HG03457 (cell line): ENCODE results near the gene INPP5F.
"Not testable (repeated sequence)": the region's sequence is repeated elsewhere in the genome, so short reads cannot be mapped to it uniquely, and the experiment has no call there.

Experiments
- ATAC-seq: cut with Tn5 transposase; IDR thresholded peaks from one replicate; pipeline ENCODE4 v1.9.1; 2021; ENCODE audit warnings: moderate number of reproducible peaks; ENCODE audit not compliant: unreplicated experiment

Gene INPP5F

DNA sequence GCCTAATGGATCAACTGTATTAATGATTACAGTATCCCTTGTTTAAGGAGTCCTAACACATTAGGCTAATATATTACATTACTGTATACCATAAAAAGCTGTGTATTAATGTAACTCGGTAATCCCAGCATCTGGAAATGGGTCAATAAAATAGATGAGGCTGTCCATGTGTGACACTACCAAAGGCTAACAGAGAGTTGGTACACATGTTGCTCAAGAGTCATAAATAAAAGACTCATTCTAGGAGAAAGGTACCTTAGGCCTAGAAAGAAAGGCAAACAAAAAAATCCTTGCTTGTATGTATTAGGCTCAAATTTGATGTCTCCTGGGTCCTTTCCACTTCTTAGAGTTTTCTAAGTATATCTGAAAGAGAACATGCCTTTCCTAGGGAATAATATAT, 132.2 kb downstream of the INPP5F start:
- ATAC-seq = no peak

DNA sequence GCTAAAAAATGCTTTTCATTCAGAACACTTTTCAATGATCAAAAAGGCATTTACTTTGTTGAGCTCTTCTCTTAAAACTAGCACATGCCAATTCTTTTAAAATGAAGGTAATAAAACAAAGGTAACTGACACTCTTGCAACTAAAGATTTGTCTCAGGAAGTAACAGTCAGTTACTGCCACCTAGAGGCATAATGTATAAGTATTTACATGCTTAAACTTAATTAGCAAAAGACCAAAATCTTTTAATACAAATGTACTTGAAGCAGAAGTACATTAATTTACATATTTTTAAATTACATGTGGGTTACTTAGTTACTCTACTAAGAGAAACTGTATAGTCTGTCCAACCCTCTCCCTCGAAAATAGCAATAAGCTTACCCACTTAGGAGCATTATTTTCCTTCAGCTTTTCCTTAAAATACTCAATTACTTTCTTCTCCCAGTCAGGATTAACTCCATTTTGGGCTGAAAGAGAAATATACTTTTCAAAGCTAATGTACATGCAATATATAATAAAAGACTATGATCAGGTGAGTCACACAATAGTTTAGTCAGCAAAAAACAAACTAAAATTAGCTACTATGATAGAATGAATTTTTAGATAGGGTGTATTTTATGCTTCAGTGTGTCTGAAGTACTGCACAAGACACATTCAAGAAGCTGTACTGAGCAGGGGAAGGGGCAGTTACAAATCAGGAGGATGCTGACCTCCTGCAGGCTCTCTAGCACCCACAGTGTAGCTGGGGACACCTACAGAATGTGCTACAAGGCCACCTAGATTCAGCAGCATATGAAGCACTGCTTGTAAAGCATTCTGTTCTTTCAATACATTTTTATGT, 133.8 kb downstream of the INPP5F start:
- no peak for ATAC-seq

DNA sequence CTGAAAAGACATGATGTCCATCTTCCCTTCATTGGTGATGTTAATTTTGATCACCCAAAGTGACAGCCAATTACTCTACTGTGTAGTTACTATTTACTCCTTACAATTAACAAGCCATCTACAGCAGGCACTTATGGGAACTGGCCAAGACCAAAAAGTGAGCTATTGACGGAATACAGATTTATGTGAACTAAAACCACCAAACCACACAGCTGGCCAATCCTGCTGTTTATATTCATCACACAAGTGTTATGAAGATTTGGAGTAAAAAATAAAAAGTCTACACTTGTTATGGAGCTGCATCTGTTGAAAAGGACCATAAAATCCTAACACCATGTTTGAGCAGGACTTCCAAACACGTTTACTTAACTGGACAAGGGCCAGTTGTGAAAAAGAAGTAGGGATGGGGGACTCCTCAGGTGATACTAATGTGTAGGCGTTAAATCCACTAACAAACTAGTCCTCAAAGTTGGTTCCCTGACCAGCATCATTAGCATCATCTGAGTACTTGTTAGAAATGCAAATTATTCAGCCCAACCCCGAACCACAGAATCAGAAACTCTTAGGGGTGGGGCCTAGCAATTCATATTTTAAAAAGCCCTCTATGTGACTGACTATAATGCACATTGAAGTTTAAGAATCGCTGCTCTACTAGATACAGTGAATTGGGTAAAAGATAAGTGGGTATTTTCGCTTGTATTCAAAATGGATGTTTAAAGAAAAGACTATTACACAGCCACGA, 135.2 kb downstream of the INPP5F start:
- no peak for ATAC-seq

DNA sequence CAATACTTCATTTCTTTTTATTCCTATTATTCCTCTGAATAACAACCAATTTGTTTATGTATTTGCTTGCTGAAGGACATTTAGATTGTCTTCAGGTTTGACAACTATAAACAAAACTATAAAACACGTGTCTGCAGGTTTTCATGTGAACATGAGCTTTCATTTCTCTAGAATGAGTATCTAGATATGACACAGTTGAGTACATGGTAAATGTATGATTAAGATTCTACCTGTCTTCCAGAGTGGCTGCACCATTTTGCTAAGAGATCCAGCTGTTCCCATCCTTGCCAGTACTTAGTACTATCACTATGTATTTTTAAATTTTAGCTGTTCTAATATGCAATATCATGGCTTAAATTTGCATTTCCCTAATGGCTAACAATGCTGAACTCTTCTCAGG, 136.7 kb downstream of the INPP5F start:
- no peak for ATAC-seq

DNA sequence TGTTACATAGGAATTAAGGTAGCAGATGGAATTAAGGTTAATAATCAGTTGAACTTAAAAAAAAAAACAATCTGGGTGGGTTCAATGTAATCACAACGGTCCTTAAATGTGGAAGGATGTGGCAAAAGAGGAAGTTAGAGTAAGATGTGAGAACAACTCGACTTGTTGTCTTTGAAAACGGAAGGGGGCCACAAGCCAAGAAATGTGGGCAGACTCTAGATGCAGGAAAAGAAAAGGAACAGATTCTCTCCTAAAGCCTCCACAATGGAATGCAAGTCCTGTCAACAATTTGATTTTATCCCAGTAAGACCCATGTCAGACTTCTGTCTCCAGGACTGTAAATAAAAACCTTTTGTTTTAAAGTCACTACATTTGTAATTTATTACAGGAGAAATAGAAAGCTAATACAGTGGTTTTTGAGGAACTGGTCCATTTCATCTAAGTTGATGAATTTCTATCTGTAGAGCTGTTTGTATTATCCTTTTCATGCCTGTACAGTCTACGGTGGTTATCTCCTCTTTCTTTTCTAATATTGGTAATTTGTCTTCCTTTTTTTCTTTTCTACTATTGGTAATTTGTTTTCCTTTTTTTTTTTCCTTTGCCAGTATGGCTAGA, 138.2 kb downstream of the INPP5F start:
- no peak for ATAC-seq

DNA sequence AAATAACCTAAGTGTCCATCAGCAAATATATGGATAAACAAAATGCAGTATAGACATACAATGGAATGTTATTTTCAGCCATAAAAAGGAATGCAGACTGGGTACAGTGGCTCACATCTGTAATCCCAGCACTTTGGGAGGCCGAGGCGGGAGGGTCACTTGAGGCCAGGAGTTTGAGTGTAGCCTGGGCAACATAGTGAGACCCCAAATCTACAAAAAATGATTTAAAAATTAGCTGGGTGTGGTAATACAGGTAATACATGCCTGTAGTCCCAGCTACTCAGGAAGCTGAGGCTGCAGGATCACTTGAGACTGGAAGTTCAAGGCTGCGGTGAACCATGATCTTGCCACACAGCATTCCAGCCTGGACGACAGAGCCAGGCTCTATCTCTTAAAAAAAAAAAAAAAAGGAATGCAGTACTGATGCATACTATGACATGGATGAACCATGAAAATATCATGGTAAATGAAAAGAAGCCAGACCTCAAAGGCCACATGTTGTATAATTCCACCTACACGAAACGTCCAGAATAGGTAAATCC, 139.9 kb downstream of the INPP5F start:
- no peak for ATAC-seq

DNA sequence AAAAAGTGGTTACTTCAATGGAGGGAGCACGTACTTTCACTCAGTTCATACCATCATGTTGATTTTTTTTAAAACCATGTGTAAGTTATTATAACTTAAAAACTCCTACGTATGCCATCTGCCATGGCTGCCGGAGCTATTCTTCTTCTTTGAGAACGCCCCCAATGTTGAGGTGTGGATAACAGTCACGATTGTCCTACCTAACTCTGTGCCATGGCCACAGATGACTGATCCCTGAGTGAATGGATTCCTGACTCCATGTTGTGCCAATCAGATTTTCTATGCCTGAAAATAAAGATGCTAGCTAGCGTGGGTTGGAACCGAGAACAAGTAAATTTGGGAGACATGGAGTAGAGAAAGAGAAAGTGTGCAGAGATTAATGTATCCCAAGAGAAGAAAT, 141.5 kb downstream of the INPP5F start:
- ATAC-seq = no peak

DNA sequence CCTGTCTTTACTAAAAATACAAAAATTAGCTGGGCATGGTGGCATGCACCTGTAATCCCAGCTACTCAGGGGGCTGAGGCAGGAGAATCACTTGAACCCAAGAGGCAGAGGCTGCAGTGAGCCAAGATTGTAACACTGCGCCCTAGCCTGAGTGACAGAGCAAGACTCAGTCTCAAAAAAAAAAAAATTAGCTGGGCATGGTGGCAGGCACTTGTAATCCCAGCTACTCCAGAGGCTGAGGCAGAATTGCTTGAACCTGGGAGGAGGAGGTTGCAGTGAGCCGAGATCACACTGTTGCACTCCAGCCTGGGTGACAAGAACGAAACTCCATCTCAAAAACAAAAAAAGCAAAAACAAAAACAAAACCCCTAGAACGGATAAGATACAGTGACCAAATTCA, 143.5 kb downstream of the INPP5F start:
- ATAC-seq = not testable (repeated sequence)

DNA sequence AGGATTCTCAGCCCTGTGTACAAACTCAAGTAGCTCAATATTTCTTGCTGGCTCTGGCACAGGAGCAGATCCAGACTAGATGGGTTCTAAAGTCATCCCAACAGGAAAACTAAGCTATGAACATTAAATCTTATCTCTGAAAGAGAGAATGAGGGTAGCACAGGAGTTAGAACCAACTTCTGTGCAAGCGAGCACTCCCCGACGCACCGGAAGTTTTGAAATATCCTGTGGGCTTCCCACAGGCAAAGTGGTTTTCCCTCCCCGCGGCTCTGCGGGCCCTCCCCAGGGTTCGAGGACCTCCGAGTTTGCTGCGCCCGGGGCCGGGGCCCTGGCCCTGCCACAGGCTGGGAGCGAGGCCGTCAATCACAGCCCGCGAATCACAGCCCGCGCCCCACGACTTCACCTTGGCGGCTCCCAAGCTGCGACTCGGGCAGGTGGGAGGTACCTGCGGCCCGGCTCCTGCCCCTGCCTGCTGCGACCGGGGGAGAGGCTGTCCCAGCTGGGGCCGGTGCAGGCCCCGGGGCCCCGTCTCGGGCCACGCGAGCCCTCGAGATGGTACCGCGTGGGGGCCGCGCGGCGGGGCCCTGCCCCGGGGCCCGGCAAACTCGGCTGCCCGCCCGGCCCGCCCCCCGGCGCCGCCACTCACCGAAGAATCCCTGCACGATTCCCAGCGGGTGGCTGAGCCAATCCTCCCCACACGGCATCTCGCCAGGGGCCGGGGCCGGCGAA, 146.2 kb downstream of the INPP5F start:
- ATAC-seq = peak; percentile 12

DNA sequence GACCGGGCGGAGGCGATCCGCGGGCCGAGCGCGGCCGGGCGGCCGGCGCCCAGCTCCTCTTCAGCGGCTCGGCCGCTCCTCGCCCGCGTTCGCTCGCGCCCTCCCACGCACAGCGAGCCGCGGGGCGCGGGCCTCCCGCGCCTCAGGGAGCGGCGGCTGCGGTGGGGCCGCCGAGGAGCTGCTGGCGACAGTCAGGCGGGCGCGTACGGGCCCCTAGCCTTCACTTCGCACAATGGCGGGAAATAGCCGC, 146.7 kb downstream of the INPP5F start, which contains the start of gene MCMBP:
MCMBP (minus strand) TSS at position 234 of the 250 bp plus-strand sequence. CDS start 259 bp downstream, outside the sequence.
- ATAC-seq = no peak

DNA sequence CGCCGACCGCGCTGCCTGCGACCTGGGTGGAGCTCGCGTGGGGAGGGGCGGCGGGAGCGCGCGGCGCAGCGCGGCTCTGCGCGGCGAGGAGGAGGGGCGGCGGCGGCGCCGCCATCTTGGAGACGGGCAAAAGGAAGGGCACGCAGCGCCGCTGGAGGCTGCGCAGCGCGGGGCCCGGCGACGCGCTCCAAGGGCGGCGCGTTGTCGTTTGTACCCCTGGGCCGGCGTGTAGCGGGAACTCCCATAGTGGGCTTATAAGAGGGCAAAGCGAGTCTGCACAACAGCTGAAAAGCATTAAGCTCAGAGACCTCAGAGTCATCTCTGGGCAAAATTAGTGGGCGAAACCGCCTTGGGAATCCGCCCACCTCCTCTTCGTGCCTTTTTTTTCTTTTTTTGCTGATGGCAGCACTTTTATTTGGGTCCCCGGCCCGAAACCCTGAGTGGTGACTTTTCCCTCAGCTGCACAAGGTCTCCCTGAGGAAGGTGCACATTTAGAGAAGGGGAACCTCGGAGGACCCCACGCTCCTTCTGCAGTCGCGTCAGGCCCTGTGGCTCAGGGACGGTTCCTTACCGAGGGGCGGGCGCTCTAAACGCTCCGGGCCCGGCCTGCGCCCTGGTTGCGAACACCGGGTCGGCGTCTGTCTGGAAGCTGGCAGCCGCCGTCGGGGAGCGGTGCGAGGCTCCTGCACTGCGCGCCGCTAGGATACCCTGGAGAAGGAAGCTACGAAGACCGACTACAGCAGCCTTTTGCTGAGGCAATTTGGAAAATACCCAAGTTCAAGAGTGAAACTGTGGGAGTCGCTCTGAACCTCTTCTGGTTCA, 147.2 kb downstream of the INPP5F start:
- peak; percentile 86 for ATAC-seq

DNA sequence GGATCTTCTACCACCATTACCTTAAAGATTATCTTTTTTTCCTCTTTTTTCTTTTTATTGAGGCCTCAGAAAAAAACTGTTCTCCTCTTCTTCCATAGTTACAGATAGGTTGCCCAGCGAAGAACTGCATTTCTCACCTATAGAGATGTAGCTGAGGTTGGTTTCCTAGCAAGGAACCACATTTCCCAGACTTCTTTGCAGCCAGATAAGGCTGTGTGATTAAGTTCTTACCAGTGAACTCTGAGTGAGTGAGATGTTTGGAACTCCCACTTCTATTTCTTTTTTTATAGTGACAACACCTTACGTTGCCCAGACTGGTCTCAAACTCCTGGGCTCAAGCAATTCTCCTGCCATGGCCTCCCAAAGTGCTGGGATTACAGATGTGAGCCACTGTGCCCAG, 152.7 kb downstream of the INPP5F start:
- no peak for ATAC-seq
